OCI-LY3 (cell line): ENCODE measurements around the gene LECT2.

Experiments
- H2AFZ ChIP-seq: fragments of 200-600, 300-600 bp; shearing (Covaris generic); 2 replicates; pipeline ENCODE4 v1.6.0; 2014; ENCODE audit warnings: antibody characterized with exemption, low read depth, low read length
- H3K27ac ChIP-seq: fragments of 200-600, 300-600 bp; sonication (generic); 2 replicates; pipeline ENCODE4 v1.5.1; 2014; ENCODE audit warnings: mild to moderate bottlenecking, low read length, moderate library complexity, mixed read lengths
- H3K27me3 ChIP-seq: fragments of 200-600, 300-600 bp; sonication (generic); 2 replicates; pipeline ENCODE4 v1.6.1; 2014; ENCODE audit warnings: low read depth, low read length, mixed read lengths
- H3K36me3 ChIP-seq: fragments of 200-600, 300-600 bp; sonication (generic); replicated peaks from 2 replicates; pipeline ENCODE3; 2014; ENCODE audit warnings: low read depth, low read length, mixed read lengths
- H3K4me1 ChIP-seq: fragments of 300-600, 200-600 bp; sonication (generic); 2 replicates; pipeline ENCODE4 v1.6.1; 2014; ENCODE audit warnings: low read length, mixed read lengths
- H3K4me2 ChIP-seq: fragments of 200-600, 300-600 bp; sonication (generic); 2 replicates; pipeline ENCODE4 v1.6.1; 2014; ENCODE audit warnings: low read length, mixed read lengths
- H3K4me3 ChIP-seq: fragments of 300-600, 200-600 bp; sonication (generic); 2 replicates; pipeline ENCODE4 v1.5.1; 2014; ENCODE audit warnings: antibody characterized with exemption, mild to moderate bottlenecking, low read length, moderate library complexity
- H3K79me2 ChIP-seq: fragments of 300-600, 200-600 bp; shearing (Covaris generic); 2 replicates; pipeline ENCODE4 v1.6.1; 2014; ENCODE audit warnings: mild to moderate bottlenecking, low read length, mixed read lengths
- H3K9ac ChIP-seq: fragments of 300-600, 200-600 bp; shearing (Covaris generic); 2 replicates; pipeline ENCODE4 v1.6.0; 2014; ENCODE audit warnings: mild to moderate bottlenecking, low read length, moderate library complexity
- H3K9me3 ChIP-seq: fragments of 200-600, 300-600 bp; shearing (Covaris generic); 2 replicates; pipeline ENCODE4 v1.6.1; 2014; ENCODE audit warnings: low read length, mixed read lengths; ENCODE audit not compliant: insufficient read depth
- H4K20me1 ChIP-seq: fragments of 200-600, 300-600 bp; sonication (generic); 2 replicates; pipeline ENCODE4 v1.6.1; 2016; ENCODE audit warnings: low read length, mixed read lengths; ENCODE audit not compliant: insufficient read depth
- CTCF ChIP-seq: fragments of 200-600, 300-600 bp; sonication (generic); IDR thresholded peaks from 2 replicates; pipeline ENCODE4 v1.5.1; 2014; ENCODE audit warnings: antibody characterized with exemption, low read length, low read depth
- EZH2phosphoT487 ChIP-seq: fragments of 200-600 bp; shearing (Covaris generic); IDR thresholded peaks from 2 replicates; pipeline ENCODE4 v1.6.1; 2018; ENCODE audit warnings: antibody characterized with exemption, mixed run types, low read depth

Gene LECT2

GRCh38 chr5:135979510-135979909 is 24.7 kb upstream of the LECT2 start:
- no peak overlapping the region for H3K4me3 ChIP-seq
- H4K20me1 ChIP-seq, result no peaks in the 10 kb centered on the region
- no peaks in the 10 kb centered on the region for H3K79me2 ChIP-seq
- H3K27me3 ChIP-seq, result peaks cover 38% of the 10 kb centered on the region
- H3K9ac ChIP-seq, result no peak overlapping the region
- no peaks in the 10 kb centered on the region for H3K9me3 ChIP-seq
- TF ChIP-seq CTCF (no peak), EZH2phosphoT487 (no peak)
- H3K27ac ChIP-seq, result no peak overlapping the region
- H3K4me2 ChIP-seq, result no peak overlapping the region
- H3K36me3 ChIP-seq, result no peaks in the 10 kb centered on the region
- no peak overlapping the region for H2AFZ ChIP-seq
- no peaks in the 10 kb centered on the region for H3K4me1 ChIP-seq

- H3K9me3 ChIP-seq, result no peaks in the 10 kb centered on the region
- H3K79me2 ChIP-seq, result no peaks in the 10 kb centered on the region
- H4K20me1 ChIP-seq, result no peaks in the 10 kb centered on the region
- H3K36me3 ChIP-seq, result no peaks in the 10 kb centered on the region
- H3K4me2 ChIP-seq, result no peak overlapping the region
- H3K4me1 ChIP-seq, result no peaks in the 10 kb centered on the region
- peaks cover 42% of the 10 kb centered on the region for H3K27me3 ChIP-seq
- TF ChIP-seq CTCF (no peak), EZH2phosphoT487 (no peak)
- H3K4me3 ChIP-seq, result no peak overlapping the region
- H3K9ac ChIP-seq, result no peak overlapping the region
- H2AFZ ChIP-seq, result no peak overlapping the region
- H3K27ac ChIP-seq, result no peak overlapping the region
These were observed 24.2 kb upstream of the LECT2 start for GRCh38 chr5:135978993-135979392.

GRCh38 chr5:135978212-135978631 is 23.4 kb upstream of the LECT2 start:
- no peak overlapping the region for H3K9ac ChIP-seq
- no peaks in the 10 kb centered on the region for H4K20me1 ChIP-seq

GRCh38 chr5:135977375-135977928 is 22.7 kb upstream of the LECT2 start:
- Histone ChIP-seq H4K20me1 (no peaks in the 10 kb centered on the region), H3K27ac (no peak overlapping the region)

More at GRCh38 chr5:135978212-135978631, 23.4 kb upstream of the LECT2 start:
- TF ChIP-seq CTCF (no peak), EZH2phosphoT487 (no peak)
- Histone ChIP-seq H2AFZ (no peak overlapping the region), H3K36me3 (no peaks in the 10 kb centered on the region), H3K79me2 (no peaks in the 10 kb centered on the region), H3K4me3 (no peak overlapping the region), H3K27me3 (peaks cover 45% of the 10 kb centered on the region), H3K4me1 (no peaks in the 10 kb centered on the region), H3K9me3 (no peaks in the 10 kb centered on the region), H3K4me2 (no peak overlapping the region), H3K27ac (no peak overlapping the region)

More at GRCh38 chr5:135977375-135977928, 22.7 kb upstream of the LECT2 start:
- Histone ChIP-seq H3K4me1 (no peaks in the 10 kb centered on the region), H3K4me2 (peak overlapping the region; percentile 43), H3K36me3 (no peaks in the 10 kb centered on the region), H3K9me3 (no peaks in the 10 kb centered on the region), H2AFZ (no peak overlapping the region), H3K9ac (no peak overlapping the region), H3K79me2 (no peaks in the 10 kb centered on the region), H3K4me3 (no peak overlapping the region), H3K27me3 (peaks cover 49% of the 10 kb centered on the region)
- TF ChIP-seq EZH2phosphoT487 (no peak), CTCF (peak; percentile 60)
